OCI-LY7 (cell line): ENCODE data around the gene IPCEF1.

Experiments used
- EZH2phosphoT487 ChIP-seq: fragments of 200-600 bp; sonication (generic); IDR thresholded peaks from 2 replicates; pipeline ENCODE4 v1.6.1; 2018; ENCODE audit warnings: low read depth, borderline replicate concordance, mild to moderate bottlenecking, mixed run types, antibody characterized with exemption, low read length, moderate library complexity, mixed read lengths
- TF ChIP-seq, protein P1 (sequence below): fragments of 200-600 bp; sonication (generic); conservative IDR thresholded peaks from 2 replicates; pipeline ENCODE4 v1.5.1; 2014; ENCODE audit warnings: mild to moderate bottlenecking, antibody characterized with exemption, low read length, moderate library complexity, mixed read lengths

DNA sequence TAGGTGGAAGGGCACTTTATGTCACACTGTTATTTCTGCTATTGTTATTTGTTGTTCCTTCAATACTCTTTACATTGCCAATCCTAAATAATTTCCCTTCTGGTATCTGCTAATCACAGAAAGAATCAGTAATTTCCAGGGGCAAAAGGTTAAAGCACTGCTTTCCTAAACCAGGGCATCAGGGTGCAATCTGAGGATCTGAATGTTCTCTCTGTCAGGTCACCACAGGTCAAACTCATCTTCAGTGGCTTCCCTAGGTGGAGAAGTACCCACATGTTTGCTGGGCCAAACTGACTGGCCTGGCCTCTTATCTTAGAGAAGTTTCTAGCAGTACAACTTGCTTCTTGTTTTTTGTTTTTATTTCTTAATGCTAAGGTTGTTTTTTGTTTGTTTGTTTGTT lies 198.9 kb downstream of the IPCEF1 start:
- TF ChIP-seq, protein P1, sequence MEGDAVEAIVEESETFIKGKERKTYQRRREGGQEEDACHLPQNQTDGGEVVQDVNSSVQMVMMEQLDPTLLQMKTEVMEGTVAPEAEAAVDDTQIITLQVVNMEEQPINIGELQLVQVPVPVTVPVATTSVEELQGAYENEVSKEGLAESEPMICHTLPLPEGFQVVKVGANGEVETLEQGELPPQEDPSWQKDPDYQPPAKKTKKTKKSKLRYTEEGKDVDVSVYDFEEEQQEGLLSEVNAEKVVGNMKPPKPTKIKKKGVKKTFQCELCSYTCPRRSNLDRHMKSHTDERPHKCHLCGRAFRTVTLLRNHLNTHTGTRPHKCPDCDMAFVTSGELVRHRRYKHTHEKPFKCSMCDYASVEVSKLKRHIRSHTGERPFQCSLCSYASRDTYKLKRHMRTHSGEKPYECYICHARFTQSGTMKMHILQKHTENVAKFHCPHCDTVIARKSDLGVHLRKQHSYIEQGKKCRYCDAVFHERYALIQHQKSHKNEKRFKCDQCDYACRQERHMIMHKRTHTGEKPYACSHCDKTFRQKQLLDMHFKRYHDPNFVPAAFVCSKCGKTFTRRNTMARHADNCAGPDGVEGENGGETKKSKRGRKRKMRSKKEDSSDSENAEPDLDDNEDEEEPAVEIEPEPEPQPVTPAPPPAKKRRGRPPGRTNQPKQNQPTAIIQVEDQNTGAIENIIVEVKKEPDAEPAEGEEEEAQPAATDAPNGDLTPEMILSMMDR: no peak
- no peak for TF ChIP-seq EZH2phosphoT487
